A673 (cell line): Measurements from ENCODE around the gene IPP. TPM values are rescaled to one million over a fixed set of nuclear protein-coding genes. Genes with fewer than 3 reads are reported as not detected.
"Not testable (repeated sequence)": the region's sequence is repeated elsewhere in the genome, so short reads cannot be mapped to it uniquely, and the experiment has no call there.

Experiments
- BruUV-seq: library from RNA; stranded (reverse); fragments of 400-500 nt; replicated peaks from 2 replicates; lab custom pipeline; 2021; lab: Mats Ljungman, UMichigan
- CTCF ChIA-PET: fragments of 300-600 bp; sonication (Branson Sonifier 250); formaldehyde crosslinking; loops from one replicate; lab custom pipeline; 2022; ENCODE audit warnings: antibody characterized with exemption; lab: Charles Lee
- POLR2A ChIA-PET: fragments of 300-600 bp; sonication (Branson Sonifier 250); formaldehyde crosslinking; loops from one replicate; lab custom pipeline; 2022; ENCODE audit warnings: antibody characterized with exemption; ENCODE audit not compliant: low non-redundant PET; lab: Charles Lee
- DNase-seq: peaks from one replicate; pipeline ENCODE4 v3.0.0-alpha.2; 2015; ENCODE audit warnings: low spot score
- H3K27ac ChIP-seq: fragments of 200-600 bp; sonication (generic); 2 replicates; pipeline ENCODE4 v1.5.1; 2016; ENCODE audit warnings: mixed run types, low read depth, mild to moderate bottlenecking, mixed read lengths, antibody characterized with exemption, low read length; ENCODE audit not compliant: poor library complexity, severe bottlenecking
- H3K27me3 ChIP-seq: fragments of 200-600 bp; sonication (generic); replicated peaks from 2 replicates; pipeline ENCODE4 v1.6.1; 2017; ENCODE audit warnings: mixed run types, low read depth, mild to moderate bottlenecking, mixed read lengths, antibody characterized with exemption, low read length; ENCODE audit not compliant: insufficient read depth, poor library complexity
- H3K36me3 ChIP-seq: fragments of 200-600 bp; sonication (generic); 2 replicates; pipeline ENCODE4 v1.6.1; 2016; ENCODE audit warnings: mixed run types, mild to moderate bottlenecking, mixed read lengths, antibody characterized with exemption, low read length; ENCODE audit not compliant: insufficient read depth, poor library complexity, severe bottlenecking
- H3K4me1 ChIP-seq: fragments of 200-600 bp; sonication (generic); 2 replicates; pipeline ENCODE4 v1.6.1; 2017; ENCODE audit warnings: mixed run types, mild to moderate bottlenecking, mixed read lengths, antibody characterized with exemption, low read length; ENCODE audit not compliant: insufficient read depth, poor library complexity, severe bottlenecking
- H3K4me3 ChIP-seq: fragments of 200-600 bp; sonication (generic); 2 replicates; pipeline ENCODE4 v1.5.1; 2016; ENCODE audit warnings: low read depth, mixed run types, mild to moderate bottlenecking, mixed read lengths, low read length; ENCODE audit not compliant: poor library complexity, severe bottlenecking
- H3K9me3 ChIP-seq: fragments of 200-600 bp; sonication (generic); 2 replicates; pipeline ENCODE4 v1.6.1; 2016; ENCODE audit warnings: mixed run types, low read depth, mild to moderate bottlenecking, mixed read lengths, antibody characterized with exemption, low read length; ENCODE audit not compliant: poor library complexity, severe bottlenecking
- EZH2 ChIP-seq: fragments of 200-600 bp; sonication (generic); IDR thresholded peaks from 2 replicates; pipeline ENCODE4 v1.6.1; 2017; ENCODE audit warnings: borderline replicate concordance, low read depth, mild to moderate bottlenecking, mixed read lengths, antibody characterized with exemption, low read length; ENCODE audit not compliant: poor library complexity, severe bottlenecking
- intact Hi-C: fragments of 100-400 bp; cut with micrococcal nuclease; formaldehyde crosslinking; loops from one replicate; pipeline ENCODE4 v1.10.0; 2022; ENCODE audit not compliant: unreplicated experiment
- total RNA-seq: library from RNA; stranded (reverse); gene quantifications from 2 replicates; pipeline ENCODE4 v1.2.3, GENCODE V29; 2021
- TF ChIP-seq, protein P1 (sequence below): fragments of 300-800, 200-600 bp; sonication (generic); conservative IDR thresholded peaks from 2 replicates; pipeline ENCODE4 v1.5.1; 2017; ENCODE audit warnings: low read depth, mild to moderate bottlenecking, antibody characterized with exemption, low read length, moderate library complexity, mixed read lengths

The IPP gene
- total RNA-seq, 1 experiment from 2014 or later = 15.7 TPM

DNA sequence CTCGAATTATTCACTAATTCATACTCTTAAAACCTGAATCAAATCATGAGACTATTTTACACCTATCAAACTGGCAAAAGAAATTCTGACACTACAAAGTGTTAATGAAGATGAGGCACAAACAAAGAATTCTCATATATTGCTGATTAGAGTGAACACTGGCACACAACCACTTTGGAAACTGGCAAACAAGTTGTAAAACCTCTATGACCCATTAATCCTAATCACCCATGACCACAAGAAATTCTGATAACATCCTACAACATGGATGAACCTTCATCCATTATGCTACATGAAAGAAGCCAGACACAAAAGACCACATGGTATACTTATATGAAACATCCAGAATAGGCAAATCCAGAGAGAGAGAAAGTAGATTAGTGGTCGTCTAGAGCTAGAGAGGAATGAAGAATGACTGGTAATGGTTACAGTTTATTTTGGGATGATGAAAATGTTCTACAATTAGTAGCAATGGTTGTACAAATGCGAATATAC lies 72.7 kb downstream of the IPP start:
- H3K27me3 ChIP-seq = no peaks in the 10 kb centered on the region
- peaks cover 51% of the 10 kb centered on the region for H3K4me1 ChIP-seq
- POLR2A ChIA-PET = interaction anchor here (0.6 kb wide), 1 partner anchor 423 kb away, joined by 24 read pairs; no protein-coding TSS in a partner anchor

DNA sequence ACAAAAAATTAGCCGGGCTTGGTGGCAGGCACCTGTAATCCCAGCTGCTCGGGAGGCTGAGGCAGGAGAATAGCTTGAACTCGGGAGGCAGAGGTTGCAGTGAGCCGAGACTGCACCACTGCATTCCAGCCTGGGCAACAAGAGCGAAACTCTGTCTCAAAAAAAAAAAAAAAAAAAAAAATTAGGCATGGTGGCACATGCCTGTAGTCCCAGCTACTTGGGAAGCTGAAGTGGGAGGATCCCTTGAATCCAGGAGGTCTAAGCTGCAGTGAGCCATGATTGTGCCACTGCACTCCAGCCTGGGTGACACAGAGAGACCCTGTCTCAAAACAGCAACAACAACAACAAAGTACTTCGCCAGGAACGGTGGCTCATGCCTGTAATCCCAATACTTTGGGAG lies 73.9 kb downstream of the IPP start:
- DNase-seq, H3K27ac ChIP-seq, H3K4me3 ChIP-seq, H3K36me3 ChIP-seq, BruUV-seq, POLR2A ChIA-PET, H3K9me3 ChIP-seq, H3K27me3 ChIP-seq, intact Hi-C loops: not testable (repeated sequence)
- CTCF ChIA-PET = interaction anchor here (1.2 kb wide), 1 partner anchor 10 kb away, joined by 3 read pairs; the partner anchor contains the start of gene GPBP1L1
- H3K4me1 ChIP-seq = peaks cover 39% of the 10 kb centered on the region

More for the DNA sequence above, 72.7 kb downstream of the IPP start:
- Histone ChIP-seq H3K36me3 (no peaks in the 10 kb centered on the region), H3K27ac (no peak overlapping the region), H3K4me3 (no peak overlapping the region), H3K9me3 (no peaks in the 10 kb centered on the region)
- DNase-seq = no peak
- CTCF ChIA-PET = no interaction called here
- intact Hi-C loops = no loop called here
- TF ChIP-seq, protein P1, sequence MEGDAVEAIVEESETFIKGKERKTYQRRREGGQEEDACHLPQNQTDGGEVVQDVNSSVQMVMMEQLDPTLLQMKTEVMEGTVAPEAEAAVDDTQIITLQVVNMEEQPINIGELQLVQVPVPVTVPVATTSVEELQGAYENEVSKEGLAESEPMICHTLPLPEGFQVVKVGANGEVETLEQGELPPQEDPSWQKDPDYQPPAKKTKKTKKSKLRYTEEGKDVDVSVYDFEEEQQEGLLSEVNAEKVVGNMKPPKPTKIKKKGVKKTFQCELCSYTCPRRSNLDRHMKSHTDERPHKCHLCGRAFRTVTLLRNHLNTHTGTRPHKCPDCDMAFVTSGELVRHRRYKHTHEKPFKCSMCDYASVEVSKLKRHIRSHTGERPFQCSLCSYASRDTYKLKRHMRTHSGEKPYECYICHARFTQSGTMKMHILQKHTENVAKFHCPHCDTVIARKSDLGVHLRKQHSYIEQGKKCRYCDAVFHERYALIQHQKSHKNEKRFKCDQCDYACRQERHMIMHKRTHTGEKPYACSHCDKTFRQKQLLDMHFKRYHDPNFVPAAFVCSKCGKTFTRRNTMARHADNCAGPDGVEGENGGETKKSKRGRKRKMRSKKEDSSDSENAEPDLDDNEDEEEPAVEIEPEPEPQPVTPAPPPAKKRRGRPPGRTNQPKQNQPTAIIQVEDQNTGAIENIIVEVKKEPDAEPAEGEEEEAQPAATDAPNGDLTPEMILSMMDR = no peak
- no peak for TF ChIP-seq EZH2
- no TSS peak for BruUV-seq

DNA sequence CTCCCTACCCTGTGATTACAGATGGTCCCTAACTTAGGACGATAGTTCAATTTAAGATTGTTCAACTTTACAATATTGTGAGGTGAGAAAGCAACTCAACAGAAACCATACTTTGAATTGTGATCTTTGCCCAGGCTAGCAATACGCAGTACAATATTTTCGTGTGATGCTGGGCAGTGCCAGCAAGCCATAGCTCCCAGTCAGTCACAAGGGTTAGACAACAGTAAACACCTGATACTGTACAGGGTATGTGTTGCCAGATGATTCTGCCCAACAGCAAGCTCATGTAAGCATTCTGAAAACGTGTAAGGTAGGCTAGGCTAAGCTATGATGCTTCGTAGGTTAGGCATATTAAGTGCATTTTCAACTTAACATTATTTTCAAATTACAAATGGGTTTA lies 76.0 kb downstream of the IPP start:
- Histone ChIP-seq H3K36me3 (no peaks in the 10 kb centered on the region), H3K4me1 (peaks cover 20% of the 10 kb centered on the region), H3K27me3 (no peaks in the 10 kb centered on the region), H3K27ac (no peak overlapping the region), H3K9me3 (no peaks in the 10 kb centered on the region), H3K4me3 (no peak overlapping the region)
- ChIA-PET CTCF (no interaction called here), POLR2A (no interaction called here)
- no peak for DNase-seq
- intact Hi-C loops = no loop called here
- no peak for TF ChIP-seq EZH2
- TF ChIP-seq, protein P1 = no peak
- BruUV-seq = no TSS peak

DNA sequence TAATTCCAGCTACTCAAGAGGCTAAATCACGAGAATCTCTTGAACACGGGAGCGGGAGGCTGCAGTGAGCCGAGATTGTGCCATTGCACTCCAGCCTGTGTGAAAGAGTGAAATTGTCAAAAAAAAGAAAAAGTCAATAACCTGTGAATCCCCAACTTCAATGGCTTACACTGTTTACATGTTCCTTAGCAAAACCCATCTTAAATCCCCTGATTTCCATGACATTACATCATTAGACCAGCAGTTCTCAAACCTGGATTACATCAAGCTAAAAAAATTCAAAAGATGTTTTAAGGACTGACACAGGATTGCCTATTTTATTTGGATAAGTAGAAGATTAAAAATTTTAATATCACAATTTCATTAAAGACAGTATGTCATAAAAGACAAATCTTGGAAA lies 76.5 kb downstream of the IPP start:
- DNase-seq = no peak
- ChIA-PET CTCF (no interaction called here), POLR2A (no interaction called here)
- TF ChIP-seq, protein P1 = no peak
- TF ChIP-seq EZH2 = no peak
- no peaks in the 10 kb centered on the region for H3K27me3 ChIP-seq
- BruUV-seq = no TSS peak
- no peak overlapping the region for H3K4me3 ChIP-seq
- no peaks in the 10 kb centered on the region for H3K36me3 ChIP-seq
- peaks cover 15% of the 10 kb centered on the region for H3K4me1 ChIP-seq
- no peak overlapping the region for H3K27ac ChIP-seq
- intact Hi-C loops = no loop called here
- H3K9me3 ChIP-seq = no peaks in the 10 kb centered on the region
